Mesangial cell (primary cell): Measurements from ENCODE around the gene KCNH5. TPM values are rescaled to one million over a fixed set of nuclear protein-coding genes. Genes with fewer than 3 reads are reported as not detected.

Experiments used
- total RNA-seq: library from RNA; depleted of rRNA; stranded (reverse); fragments of >200 nt; gene quantifications from 2 replicates; pipeline ENCODE4 v1.2.3, GENCODE V29; 2015

Gene KCNH5
- total RNA-seq, result not detected in 2 replicates

GRCh38 chr14:63045234-63045611 lies at the start of gene KCNH5:
Gene KCNH5 (minus strand): TSS chr14:63045458. CDS start chr14:63045186, 272 bp downstream.

Other genes starting within 250 kb of the KCNH5 start
- gene RHOJ, start 159.0 kb upstream of the KCNH5 start, total RNA-seq, result 0.33 and 0.38 TPM in 2 replicates